ENCODE data around the gene NFATC2IP. TPM values are rescaled to one million over a fixed set of nuclear protein-coding genes. Genes with fewer than 3 reads are reported as not detected.

NFATC2IP gene
- total and polyA plus RNA-seq, 4 donors: 5.8 to 17.6 (median 11.9) TPM

DNA sequence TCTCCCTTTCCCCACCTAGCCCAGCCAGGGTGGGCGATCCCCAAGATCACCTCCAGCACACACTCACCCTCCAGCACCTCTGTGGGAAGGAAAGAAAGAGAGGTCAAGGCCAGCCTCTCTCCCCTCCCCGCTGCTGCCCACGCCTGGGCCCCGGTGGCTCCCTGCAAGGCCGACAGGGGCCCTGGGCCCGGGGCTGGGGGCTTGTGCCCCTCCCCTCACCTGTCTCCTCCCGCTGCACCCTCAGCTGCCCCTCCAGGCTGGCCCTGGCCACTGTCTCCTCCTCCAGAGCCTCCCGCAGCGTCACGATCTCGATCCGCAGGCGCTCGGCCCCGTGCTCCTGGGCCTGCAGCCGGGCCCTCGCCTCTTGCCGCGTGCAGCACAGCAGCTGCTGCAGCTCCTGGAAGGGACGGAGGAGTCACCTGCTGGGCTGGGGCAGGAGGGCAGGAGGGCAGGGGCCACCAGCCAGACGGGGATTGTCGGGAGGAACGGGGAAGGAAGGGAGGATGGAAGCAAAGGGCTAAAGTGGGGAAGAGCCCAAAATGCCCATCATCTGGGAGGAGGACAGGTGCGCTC lies 44.9 kb upstream of the NFATC2IP start:
- Histone ChIP-seq H3K4me3 (ENCODE audit: low read depth in 1 of 3, low read length in 3 of 3) (no peak overlapping the region), H3K4me1 (ENCODE audit: control insufficient read depth in 4 of 4, insufficient read depth in 4 of 4, low read length in 3 of 4) (no peaks in the 10 kb centered on the region), H3K27me3 (ENCODE audit: control insufficient read depth in 4 of 4, insufficient read depth in 4 of 4, low read length in 3 of 4) (no peaks in the 10 kb centered on the region), H3K36me3 (ENCODE audit: control insufficient read depth in 4 of 4, insufficient read depth in 3 of 4, low read depth in 1 of 4, low read length in 3 of 4) (peaks cover 0 to 18% (median 11%) of the 10 kb centered on the region in 4 donors), H3K9ac (ENCODE audit: low read depth in 1 of 2, low read length in 2 of 2) (no peak overlapping the region), H3K27ac (ENCODE audit: low read depth in 1 of 2, low read length in 2 of 2) (no peak overlapping the region), H3K9me3 (ENCODE audit: control insufficient read depth in 4 of 4, low read length in 3 of 4) (no peaks in the 10 kb centered on the region)
- WGBS: 94% methylated on average over 24 of the region's 24 CpGs
- DNase-seq (ENCODE audit: low spot score): no peak
- no peak for TF ChIP-seq HNF4G (IDR thresholded peaks at IDR 0.05)
- no peak for TF ChIP-seq GABPA (IDR thresholded peaks at IDR 0.05 in 1 of 2, conservative IDR thresholded peaks at IDR 0.05 in 1 of 2)

DNA sequence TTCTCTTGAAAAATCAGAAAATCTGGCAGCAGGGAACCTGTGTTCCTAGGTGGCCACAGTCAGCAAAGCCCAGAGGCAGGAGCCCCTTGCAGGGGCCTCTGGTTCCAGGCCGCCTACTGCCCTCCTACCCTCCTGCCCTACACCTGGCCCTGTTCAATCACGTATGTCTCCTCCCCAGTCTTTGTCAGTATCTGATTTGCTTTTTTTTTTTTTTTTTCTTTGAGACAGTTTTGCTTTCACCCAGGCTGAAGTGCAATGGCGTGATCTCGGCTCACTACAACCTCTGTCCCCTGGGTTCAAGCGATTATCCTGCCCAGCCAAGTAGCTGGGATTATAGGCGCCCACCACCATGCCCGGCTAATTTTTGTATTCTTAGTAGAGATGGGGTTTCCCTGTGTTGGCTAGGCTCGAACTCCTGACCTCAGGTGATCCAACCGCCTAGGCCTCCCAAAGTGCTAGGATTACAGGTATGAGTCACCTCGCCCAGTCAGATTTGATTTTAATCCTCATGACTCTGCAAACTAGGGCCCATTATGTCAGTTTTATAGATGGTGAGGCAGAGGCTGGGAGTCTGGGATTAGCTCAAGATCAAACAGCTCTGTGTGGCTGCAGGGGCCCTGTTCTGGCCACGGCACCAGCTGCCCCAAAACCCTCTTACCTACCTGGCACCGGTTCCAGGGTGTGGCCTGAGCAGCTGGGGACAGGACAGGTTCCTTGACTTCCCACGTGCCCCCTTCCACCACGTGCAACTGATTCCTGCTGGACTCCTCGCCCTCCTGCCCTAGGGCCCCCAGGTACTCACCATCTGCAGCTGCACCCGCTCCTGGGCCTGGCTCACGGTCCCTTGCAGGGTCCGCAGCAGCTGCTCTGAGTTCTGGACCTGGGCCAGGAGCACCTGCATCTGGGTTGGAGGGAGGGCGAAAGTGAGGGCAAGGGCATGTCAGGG lies 40.4 kb upstream of the NFATC2IP start:
- DNase-seq (ENCODE audit: low spot score): no peak
- 88% methylated on average over 19 of the region's 19 CpGs for WGBS
- H3K27ac ChIP-seq (ENCODE audit: low read depth in 1 of 2, low read length in 2 of 2): no peak overlapping the region

DNA sequence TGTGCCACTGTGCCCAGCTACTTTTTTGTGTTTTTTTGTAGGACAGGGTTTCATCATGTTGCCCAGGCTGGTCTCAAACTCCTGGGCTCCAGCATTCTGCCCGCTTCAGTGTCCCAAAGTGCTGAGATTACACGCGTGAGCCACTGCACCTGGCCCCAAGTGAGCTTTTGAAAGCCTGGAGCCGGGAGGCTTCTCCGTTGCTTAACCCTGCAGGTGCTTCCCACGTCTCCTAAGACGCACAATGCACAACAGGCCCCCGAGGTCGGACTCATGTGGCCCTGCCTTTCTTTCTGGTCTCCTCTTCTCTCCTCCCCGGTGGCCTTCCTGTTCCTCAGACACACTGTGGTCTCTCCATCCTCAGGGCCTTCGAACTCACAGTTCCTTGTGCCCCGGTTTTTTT lies 38.2 kb upstream of the NFATC2IP start:
- Histone ChIP-seq H3K9me3 (ENCODE audit: control insufficient read depth in 4 of 4, low read length in 3 of 4) (no peaks in the 10 kb centered on the region), H3K36me3 (ENCODE audit: control insufficient read depth in 4 of 4, insufficient read depth in 3 of 4, low read depth in 1 of 4, low read length in 3 of 4) (peaks cover 0 to 28% (median 11%) of the 10 kb centered on the region in 4 donors), H3K4me1 (ENCODE audit: control insufficient read depth in 4 of 4, insufficient read depth in 4 of 4, low read length in 3 of 4) (no peaks in the 10 kb centered on the region), H3K27me3 (ENCODE audit: control insufficient read depth in 4 of 4, insufficient read depth in 4 of 4, low read length in 3 of 4) (no peaks in the 10 kb centered on the region), H3K4me3 (ENCODE audit: low read depth in 1 of 3, low read length in 3 of 3) (no peak overlapping the region), H3K27ac (ENCODE audit: low read depth in 1 of 2, low read length in 2 of 2) (no peak overlapping the region), H3K9ac (ENCODE audit: low read depth in 1 of 2, low read length in 2 of 2) (no peak overlapping the region)
- no peak for DNase-seq (ENCODE audit: low spot score)
- 95% methylated on average over 12 of the region's 12 CpGs for WGBS
- TF ChIP-seq FOXA2 (IDR thresholded peaks at IDR 0.05) (no peak), RAD21 (IDR thresholded peaks at IDR 0.05) (no peak), JUND (IDR thresholded peaks at IDR 0.05) (no peak), RXRA (IDR thresholded peaks at IDR 0.05) (no peak), NR2F2 (IDR thresholded peaks at IDR 0.05) (no peak), FOXA1 (IDR thresholded peaks at IDR 0.05) (no peak), EGR1 (IDR thresholded peaks at IDR 0.05; ENCODE audit: low read depth in 2 of 2) (no peak)
- TF ChIP-seq, protein P1, sequence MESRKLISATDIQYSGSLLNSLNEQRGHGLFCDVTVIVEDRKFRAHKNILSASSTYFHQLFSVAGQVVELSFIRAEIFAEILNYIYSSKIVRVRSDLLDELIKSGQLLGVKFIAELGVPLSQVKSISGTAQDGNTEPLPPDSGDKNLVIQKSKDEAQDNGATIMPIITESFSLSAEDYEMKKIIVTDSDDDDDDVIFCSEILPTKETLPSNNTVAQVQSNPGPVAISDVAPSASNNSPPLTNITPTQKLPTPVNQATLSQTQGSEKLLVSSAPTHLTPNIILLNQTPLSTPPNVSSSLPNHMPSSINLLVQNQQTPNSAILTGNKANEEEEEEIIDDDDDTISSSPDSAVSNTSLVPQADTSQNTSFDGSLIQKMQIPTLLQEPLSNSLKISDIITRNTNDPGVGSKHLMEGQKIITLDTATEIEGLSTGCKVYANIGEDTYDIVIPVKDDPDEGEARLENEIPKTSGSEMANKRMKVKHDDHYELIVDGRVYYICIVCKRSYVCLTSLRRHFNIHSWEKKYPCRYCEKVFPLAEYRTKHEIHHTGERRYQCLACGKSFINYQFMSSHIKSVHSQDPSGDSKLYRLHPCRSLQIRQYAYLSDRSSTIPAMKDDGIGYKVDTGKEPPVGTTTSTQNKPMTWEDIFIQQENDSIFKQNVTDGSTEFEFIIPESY (IDR thresholded peaks at IDR 0.05): no peak
- TF ChIP-seq, protein P2, sequence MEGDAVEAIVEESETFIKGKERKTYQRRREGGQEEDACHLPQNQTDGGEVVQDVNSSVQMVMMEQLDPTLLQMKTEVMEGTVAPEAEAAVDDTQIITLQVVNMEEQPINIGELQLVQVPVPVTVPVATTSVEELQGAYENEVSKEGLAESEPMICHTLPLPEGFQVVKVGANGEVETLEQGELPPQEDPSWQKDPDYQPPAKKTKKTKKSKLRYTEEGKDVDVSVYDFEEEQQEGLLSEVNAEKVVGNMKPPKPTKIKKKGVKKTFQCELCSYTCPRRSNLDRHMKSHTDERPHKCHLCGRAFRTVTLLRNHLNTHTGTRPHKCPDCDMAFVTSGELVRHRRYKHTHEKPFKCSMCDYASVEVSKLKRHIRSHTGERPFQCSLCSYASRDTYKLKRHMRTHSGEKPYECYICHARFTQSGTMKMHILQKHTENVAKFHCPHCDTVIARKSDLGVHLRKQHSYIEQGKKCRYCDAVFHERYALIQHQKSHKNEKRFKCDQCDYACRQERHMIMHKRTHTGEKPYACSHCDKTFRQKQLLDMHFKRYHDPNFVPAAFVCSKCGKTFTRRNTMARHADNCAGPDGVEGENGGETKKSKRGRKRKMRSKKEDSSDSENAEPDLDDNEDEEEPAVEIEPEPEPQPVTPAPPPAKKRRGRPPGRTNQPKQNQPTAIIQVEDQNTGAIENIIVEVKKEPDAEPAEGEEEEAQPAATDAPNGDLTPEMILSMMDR (IDR thresholded peaks at IDR 0.05; ENCODE audit: low read depth, low read length, missing input control): no peak

More for the DNA sequence above, 40.4 kb upstream of the NFATC2IP start:
- Histone ChIP-seq H3K9ac (ENCODE audit: low read depth in 1 of 2, low read length in 2 of 2) (no peak overlapping the region), H3K9me3 (ENCODE audit: control insufficient read depth in 4 of 4, low read length in 3 of 4) (no peaks in the 10 kb centered on the region), H3K4me1 (ENCODE audit: control insufficient read depth in 4 of 4, insufficient read depth in 4 of 4, low read length in 3 of 4) (no peaks in the 10 kb centered on the region), H3K4me3 (ENCODE audit: low read depth in 1 of 3, low read length in 3 of 3) (no peak overlapping the region), H3K27me3 (ENCODE audit: control insufficient read depth in 4 of 4, insufficient read depth in 4 of 4, low read length in 3 of 4) (no peaks in the 10 kb centered on the region), H3K36me3 (ENCODE audit: control insufficient read depth in 4 of 4, insufficient read depth in 3 of 4, low read depth in 1 of 4, low read length in 3 of 4) (peaks cover 0 to 25% (median 10%) of the 10 kb centered on the region in 4 donors)
- TF ChIP-seq JUND (IDR thresholded peaks at IDR 0.05): no peak
- no peak for TF ChIP-seq EGR1 (IDR thresholded peaks at IDR 0.05; ENCODE audit: low read depth in 2 of 2)
- no peak for TF ChIP-seq RAD21 (IDR thresholded peaks at IDR 0.05)
- TF ChIP-seq FOXA1 (IDR thresholded peaks at IDR 0.05): no peak
- TF ChIP-seq HNF4G (IDR thresholded peaks at IDR 0.05): no peak
- no peak for TF ChIP-seq GABPA (IDR thresholded peaks at IDR 0.05 in 1 of 2, conservative IDR thresholded peaks at IDR 0.05 in 1 of 2)
- TF ChIP-seq, protein P3, sequence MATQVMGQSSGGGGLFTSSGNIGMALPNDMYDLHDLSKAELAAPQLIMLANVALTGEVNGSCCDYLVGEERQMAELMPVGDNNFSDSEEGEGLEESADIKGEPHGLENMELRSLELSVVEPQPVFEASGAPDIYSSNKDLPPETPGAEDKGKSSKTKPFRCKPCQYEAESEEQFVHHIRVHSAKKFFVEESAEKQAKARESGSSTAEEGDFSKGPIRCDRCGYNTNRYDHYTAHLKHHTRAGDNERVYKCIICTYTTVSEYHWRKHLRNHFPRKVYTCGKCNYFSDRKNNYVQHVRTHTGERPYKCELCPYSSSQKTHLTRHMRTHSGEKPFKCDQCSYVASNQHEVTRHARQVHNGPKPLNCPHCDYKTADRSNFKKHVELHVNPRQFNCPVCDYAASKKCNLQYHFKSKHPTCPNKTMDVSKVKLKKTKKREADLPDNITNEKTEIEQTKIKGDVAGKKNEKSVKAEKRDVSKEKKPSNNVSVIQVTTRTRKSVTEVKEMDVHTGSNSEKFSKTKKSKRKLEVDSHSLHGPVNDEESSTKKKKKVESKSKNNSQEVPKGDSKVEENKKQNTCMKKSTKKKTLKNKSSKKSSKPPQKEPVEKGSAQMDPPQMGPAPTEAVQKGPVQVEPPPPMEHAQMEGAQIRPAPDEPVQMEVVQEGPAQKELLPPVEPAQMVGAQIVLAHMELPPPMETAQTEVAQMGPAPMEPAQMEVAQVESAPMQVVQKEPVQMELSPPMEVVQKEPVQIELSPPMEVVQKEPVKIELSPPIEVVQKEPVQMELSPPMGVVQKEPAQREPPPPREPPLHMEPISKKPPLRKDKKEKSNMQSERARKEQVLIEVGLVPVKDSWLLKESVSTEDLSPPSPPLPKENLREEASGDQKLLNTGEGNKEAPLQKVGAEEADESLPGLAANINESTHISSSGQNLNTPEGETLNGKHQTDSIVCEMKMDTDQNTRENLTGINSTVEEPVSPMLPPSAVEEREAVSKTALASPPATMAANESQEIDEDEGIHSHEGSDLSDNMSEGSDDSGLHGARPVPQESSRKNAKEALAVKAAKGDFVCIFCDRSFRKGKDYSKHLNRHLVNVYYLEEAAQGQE (IDR thresholded peaks at IDR 0.05): no peak
- TF ChIP-seq, protein P4, sequence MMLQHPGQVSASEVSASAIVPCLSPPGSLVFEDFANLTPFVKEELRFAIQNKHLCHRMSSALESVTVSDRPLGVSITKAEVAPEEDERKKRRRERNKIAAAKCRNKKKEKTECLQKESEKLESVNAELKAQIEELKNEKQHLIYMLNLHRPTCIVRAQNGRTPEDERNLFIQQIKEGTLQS (IDR thresholded peaks at IDR 0.05): no peak
- TF ChIP-seq TAF1 (conservative IDR thresholded peaks at IDR 0.05): no peak
- TF ChIP-seq RXRA (IDR thresholded peaks at IDR 0.05): no peak

Data from liver (tissue), 9 donors.